WTC11 (cell line): ENCODE results near the gene LDLRAD2. TPM values are rescaled to one million over a fixed set of nuclear protein-coding genes. Genes with fewer than 3 reads are reported as not detected.
A peak's percentile ranks its signal among the peaks of the same experiment; 100 is the strongest.

Source experiments
- ELF4 ChIP-seq: sonication (generic); formaldehyde crosslinking; IDR thresholded peaks from 2 replicates; pipeline ENCODE4 v1.8.1; 2022; ENCODE audit warnings: low read depth, mild to moderate bottlenecking, moderate library complexity, missing genetic modification reagents
- JAZF1 ChIP-seq: fragments of 250-450 bp; sonication (Bioruptor Pico); IDR thresholded peaks from 2 replicates; pipeline ENCODE4 v1.9.0; 2021; ENCODE audit warnings: moderate library complexity, mild to moderate bottlenecking, inconsistent platforms
- MYBL2 ChIP-seq: sonication (generic); formaldehyde crosslinking; IDR thresholded peaks from 2 replicates; pipeline ENCODE4 v1.8.1; 2023; ENCODE audit warnings: mild to moderate bottlenecking, moderate library complexity, missing genetic modification reagents
- NFE2L1 ChIP-seq: sonication (generic); formaldehyde crosslinking; IDR thresholded peaks from 2 replicates; pipeline ENCODE4 v1.8.1; 2023; ENCODE audit warnings: missing genetic modification reagents
- NR2C2 ChIP-seq: sonication (generic); formaldehyde crosslinking; IDR thresholded peaks from 2 replicates; pipeline ENCODE4 v1.8.0; 2022; ENCODE audit warnings: mild to moderate bottlenecking, missing genetic modification reagents
- SOX15 ChIP-seq: fragments of 250-450 bp; sonication (Bioruptor Pico); IDR thresholded peaks from 2 replicates; pipeline ENCODE4 v1.9.0; 2021; ENCODE audit warnings: mild to moderate bottlenecking
- SP1 ChIP-seq: sonication (generic); formaldehyde crosslinking; conservative IDR thresholded peaks from 2 replicates; pipeline ENCODE4 v1.8.1; 2022; ENCODE audit warnings: missing genetic modification reagents
- TEAD4 ChIP-seq: sonication (generic); formaldehyde crosslinking; IDR thresholded peaks from 2 replicates; pipeline ENCODE4 v1.8.0; 2022; ENCODE audit warnings: mild to moderate bottlenecking, missing genetic modification reagents
- ZBTB21 ChIP-seq: sonication (generic); formaldehyde crosslinking; IDR thresholded peaks from 2 replicates; pipeline ENCODE4 v1.8.1; 2023; ENCODE audit warnings: mild to moderate bottlenecking, missing genetic modification reagents, borderline replicate concordance
- ZBTB43 ChIP-seq: sonication (generic); formaldehyde crosslinking; IDR thresholded peaks from 2 replicates; pipeline ENCODE4 v1.8.1; 2023; ENCODE audit warnings: mild to moderate bottlenecking, missing genetic modification reagents
- ZNF138 ChIP-seq: sonication (generic); formaldehyde crosslinking; conservative IDR thresholded peaks from 2 replicates; pipeline ENCODE4 v1.8.1; 2022; ENCODE audit warnings: mild to moderate bottlenecking, moderate library complexity, missing genetic modification reagents
- ZNF317 ChIP-seq: sonication (generic); formaldehyde crosslinking; IDR thresholded peaks from 2 replicates; pipeline ENCODE4 v1.8.1; 2023; ENCODE audit warnings: low read depth, mild to moderate bottlenecking, moderate library complexity, missing genetic modification reagents, borderline replicate concordance
- ZNF416 ChIP-seq: fragments of 250-450 bp; sonication (Bioruptor Pico); IDR thresholded peaks from 2 replicates; pipeline ENCODE4 v1.9.0; 2021; ENCODE audit warnings: mild to moderate bottlenecking, inconsistent platforms
- ZNF512 ChIP-seq: sonication (generic); formaldehyde crosslinking; IDR thresholded peaks from 2 replicates; pipeline ENCODE4 v1.8.1; 2022; ENCODE audit warnings: missing genetic modification reagents, borderline replicate concordance
- total RNA-seq: library from RNA; stranded (reverse); gene quantifications from 3 replicates; pipeline ENCODE4 v1.2.3, GENCODE V29; 2021
- TF ChIP-seq, protein P1 (sequence below): sonication (generic); formaldehyde crosslinking; IDR thresholded peaks from 2 replicates; pipeline ENCODE4 v1.8.1; 2023; ENCODE audit warnings: mild to moderate bottlenecking, missing genetic modification reagents, borderline replicate concordance
- TF ChIP-seq, protein P2 (sequence below): sonication (generic); formaldehyde crosslinking; IDR thresholded peaks from 2 replicates; pipeline ENCODE4 v1.8.1; 2022; ENCODE audit warnings: low read depth, missing genetic modification reagents, borderline replicate concordance
- TF ChIP-seq, protein P3 (sequence below): sonication (generic); formaldehyde crosslinking; IDR thresholded peaks from 2 replicates; pipeline ENCODE4 v1.8.0; 2022; ENCODE audit warnings: missing genetic modification reagents
- TF ChIP-seq, protein P4 (sequence below): sonication (generic); formaldehyde crosslinking; IDR thresholded peaks from 2 replicates; pipeline ENCODE4 v1.8.1; 2023; ENCODE audit warnings: mild to moderate bottlenecking, moderate library complexity, missing genetic modification reagents
- TF ChIP-seq, protein P5 (sequence below): sonication (generic); formaldehyde crosslinking; IDR thresholded peaks from 2 replicates; pipeline ENCODE4 v1.8.0; 2023; ENCODE audit warnings: missing genetic modification reagents
- TF ChIP-seq, protein P6 (sequence below): fragments of 250-450 bp; sonication (Bioruptor Pico); IDR thresholded peaks from 2 replicates; pipeline ENCODE4 v2.1.2; 2022; ENCODE audit warnings: mild to moderate bottlenecking, moderate library complexity
- TF ChIP-seq, protein P7 (sequence below): sonication (generic); formaldehyde crosslinking; IDR thresholded peaks from 2 replicates; pipeline ENCODE4 v1.8.1; 2023; ENCODE audit warnings: mild to moderate bottlenecking, missing genetic modification reagents, moderate library complexity

LDLRAD2 gene
- total RNA-seq, 1 experiment from 2014 or later: 0.63 TPM

DNA sequence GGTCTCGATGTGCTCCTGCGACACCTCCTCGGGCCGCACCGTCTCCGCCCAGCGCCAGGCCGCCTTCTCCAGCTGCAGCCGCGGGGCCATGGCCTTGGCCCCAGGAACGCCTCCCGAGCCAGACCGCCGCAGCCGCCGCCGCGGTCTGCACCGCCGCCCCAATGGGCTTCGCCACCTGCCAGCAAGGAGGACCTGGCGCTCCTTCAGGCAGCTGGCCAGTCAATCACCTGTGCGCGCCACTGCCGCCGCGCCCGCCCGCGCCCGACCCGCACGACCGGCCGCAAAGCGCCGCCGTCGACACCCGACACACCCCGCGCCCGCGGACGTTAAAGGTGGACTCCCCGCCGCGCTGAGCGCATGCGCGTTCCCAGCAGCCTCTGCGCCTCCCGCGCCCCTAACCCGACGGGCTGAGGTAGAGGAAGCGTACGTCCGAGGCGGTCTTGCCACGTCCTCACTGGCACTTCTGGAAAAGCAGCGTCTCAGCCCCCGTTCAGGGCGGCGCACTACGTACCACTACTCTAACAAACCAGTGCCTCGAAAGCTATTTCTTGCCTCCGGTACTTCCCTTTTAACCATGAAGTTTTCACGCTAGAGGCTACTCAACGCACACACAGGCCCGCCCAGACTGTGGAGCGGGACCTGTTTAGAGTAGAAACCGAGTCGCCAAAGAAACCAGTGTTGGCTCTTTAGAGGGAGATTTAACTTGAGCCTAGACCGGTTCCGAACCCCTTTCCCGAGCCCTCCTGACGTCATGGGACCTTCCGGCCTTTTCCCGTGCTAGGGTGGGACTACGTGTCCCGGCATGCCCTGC, 29.0 kb upstream of the LDLRAD2 start, which contains the start of gene USP48 (continued):
- TF ChIP-seq, protein P1, sequence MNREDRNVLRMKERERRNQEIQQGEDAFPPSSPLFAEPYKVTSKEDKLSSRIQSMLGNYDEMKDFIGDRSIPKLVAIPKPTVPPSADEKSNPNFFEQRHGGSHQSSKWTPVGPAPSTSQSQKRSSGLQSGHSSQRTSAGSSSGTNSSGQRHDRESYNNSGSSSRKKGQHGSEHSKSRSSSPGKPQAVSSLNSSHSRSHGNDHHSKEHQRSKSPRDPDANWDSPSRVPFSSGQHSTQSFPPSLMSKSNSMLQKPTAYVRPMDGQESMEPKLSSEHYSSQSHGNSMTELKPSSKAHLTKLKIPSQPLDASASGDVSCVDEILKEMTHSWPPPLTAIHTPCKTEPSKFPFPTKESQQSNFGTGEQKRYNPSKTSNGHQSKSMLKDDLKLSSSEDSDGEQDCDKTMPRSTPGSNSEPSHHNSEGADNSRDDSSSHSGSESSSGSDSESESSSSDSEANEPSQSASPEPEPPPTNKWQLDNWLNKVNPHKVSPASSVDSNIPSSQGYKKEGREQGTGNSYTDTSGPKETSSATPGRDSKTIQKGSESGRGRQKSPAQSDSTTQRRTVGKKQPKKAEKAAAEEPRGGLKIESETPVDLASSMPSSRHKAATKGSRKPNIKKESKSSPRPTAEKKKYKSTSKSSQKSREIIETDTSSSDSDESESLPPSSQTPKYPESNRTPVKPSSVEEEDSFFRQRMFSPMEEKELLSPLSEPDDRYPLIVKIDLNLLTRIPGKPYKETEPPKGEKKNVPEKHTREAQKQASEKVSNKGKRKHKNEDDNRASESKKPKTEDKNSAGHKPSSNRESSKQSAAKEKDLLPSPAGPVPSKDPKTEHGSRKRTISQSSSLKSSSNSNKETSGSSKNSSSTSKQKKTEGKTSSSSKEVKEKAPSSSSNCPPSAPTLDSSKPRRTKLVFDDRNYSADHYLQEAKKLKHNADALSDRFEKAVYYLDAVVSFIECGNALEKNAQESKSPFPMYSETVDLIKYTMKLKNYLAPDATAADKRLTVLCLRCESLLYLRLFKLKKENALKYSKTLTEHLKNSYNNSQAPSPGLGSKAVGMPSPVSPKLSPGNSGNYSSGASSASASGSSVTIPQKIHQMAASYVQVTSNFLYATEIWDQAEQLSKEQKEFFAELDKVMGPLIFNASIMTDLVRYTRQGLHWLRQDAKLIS: no peak
- TF ChIP-seq, protein P2, sequence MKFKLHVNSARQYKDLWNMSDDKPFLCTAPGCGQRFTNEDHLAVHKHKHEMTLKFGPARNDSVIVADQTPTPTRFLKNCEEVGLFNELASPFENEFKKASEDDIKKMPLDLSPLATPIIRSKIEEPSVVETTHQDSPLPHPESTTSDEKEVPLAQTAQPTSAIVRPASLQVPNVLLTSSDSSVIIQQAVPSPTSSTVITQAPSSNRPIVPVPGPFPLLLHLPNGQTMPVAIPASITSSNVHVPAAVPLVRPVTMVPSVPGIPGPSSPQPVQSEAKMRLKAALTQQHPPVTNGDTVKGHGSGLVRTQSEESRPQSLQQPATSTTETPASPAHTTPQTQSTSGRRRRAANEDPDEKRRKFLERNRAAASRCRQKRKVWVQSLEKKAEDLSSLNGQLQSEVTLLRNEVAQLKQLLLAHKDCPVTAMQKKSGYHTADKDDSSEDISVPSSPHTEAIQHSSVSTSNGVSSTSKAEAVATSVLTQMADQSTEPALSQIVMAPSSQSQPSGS: no peak
- TF ChIP-seq NFE2L1 (CRISPR knock-in tag): peak; percentile 72
- TF ChIP-seq ZBTB43 (CRISPR knock-in tag): peak; percentile 66; the same call in 1 of the 2 replicates
- no peak for TF ChIP-seq NR2C2
- no peak for TF ChIP-seq SOX15 (CRISPR knock-in tag)
- TF ChIP-seq, protein P3, sequence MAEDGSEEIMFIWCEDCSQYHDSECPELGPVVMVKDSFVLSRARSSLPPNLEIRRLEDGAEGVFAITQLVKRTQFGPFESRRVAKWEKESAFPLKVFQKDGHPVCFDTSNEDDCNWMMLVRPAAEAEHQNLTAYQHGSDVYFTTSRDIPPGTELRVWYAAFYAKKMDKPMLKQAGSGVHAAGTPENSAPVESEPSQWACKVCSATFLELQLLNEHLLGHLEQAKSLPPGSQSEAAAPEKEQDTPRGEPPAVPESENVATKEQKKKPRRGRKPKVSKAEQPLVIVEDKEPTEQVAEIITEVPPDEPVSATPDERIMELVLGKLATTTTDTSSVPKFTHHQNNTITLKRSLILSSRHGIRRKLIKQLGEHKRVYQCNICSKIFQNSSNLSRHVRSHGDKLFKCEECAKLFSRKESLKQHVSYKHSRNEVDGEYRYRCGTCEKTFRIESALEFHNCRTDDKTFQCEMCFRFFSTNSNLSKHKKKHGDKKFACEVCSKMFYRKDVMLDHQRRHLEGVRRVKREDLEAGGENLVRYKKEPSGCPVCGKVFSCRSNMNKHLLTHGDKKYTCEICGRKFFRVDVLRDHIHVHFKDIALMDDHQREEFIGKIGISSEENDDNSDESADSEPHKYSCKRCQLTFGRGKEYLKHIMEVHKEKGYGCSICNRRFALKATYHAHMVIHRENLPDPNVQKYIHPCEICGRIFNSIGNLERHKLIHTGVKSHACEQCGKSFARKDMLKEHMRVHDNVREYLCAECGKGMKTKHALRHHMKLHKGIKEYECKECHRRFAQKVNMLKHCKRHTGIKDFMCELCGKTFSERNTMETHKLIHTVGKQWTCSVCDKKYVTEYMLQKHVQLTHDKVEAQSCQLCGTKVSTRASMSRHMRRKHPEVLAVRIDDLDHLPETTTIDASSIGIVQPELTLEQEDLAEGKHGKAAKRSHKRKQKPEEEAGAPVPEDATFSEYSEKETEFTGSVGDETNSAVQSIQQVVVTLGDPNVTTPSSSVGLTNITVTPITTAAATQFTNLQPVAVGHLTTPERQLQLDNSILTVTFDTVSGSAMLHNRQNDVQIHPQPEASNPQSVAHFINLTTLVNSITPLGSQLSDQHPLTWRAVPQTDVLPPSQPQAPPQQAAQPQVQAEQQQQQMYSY: no peak
- TF ChIP-seq SP1 (CRISPR knock-in tag): peak; percentile 63
- TF ChIP-seq TEAD4 (CRISPR knock-in tag): no peak
- TF ChIP-seq ELF4: no peak
- TF ChIP-seq, protein P4, sequence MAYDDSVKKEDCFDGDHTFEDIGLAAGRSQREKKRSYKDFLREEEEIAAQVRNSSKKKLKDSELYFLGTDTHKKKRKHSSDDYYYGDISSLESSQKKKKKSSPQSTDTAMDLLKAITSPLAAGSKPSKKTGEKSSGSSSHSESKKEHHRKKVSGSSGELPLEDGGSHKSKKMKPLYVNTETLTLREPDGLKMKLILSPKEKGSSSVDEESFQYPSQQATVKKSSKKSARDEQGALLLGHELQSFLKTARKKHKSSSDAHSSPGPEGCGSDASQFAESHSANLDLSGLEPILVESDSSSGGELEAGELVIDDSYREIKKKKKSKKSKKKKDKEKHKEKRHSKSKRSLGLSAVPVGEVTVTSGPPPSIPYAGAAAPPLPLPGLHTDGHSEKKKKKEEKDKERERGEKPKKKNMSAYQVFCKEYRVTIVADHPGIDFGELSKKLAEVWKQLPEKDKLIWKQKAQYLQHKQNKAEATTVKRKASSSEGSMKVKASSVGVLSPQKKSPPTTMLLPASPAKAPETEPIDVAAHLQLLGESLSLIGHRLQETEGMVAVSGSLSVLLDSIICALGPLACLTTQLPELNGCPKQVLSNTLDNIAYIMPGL (CRISPR knock-in tag): peak; percentile 92
- TF ChIP-seq, protein P5, sequence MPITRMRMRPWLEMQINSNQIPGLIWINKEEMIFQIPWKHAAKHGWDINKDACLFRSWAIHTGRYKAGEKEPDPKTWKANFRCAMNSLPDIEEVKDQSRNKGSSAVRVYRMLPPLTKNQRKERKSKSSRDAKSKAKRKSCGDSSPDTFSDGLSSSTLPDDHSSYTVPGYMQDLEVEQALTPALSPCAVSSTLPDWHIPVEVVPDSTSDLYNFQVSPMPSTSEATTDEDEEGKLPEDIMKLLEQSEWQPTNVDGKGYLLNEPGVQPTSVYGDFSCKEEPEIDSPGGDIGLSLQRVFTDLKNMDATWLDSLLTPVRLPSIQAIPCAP (CRISPR knock-in tag): peak; percentile 78; the same call in 1 of the 2 replicates
- no peak for TF ChIP-seq ZNF512 (CRISPR knock-in tag)
- TF ChIP-seq, protein P6, sequence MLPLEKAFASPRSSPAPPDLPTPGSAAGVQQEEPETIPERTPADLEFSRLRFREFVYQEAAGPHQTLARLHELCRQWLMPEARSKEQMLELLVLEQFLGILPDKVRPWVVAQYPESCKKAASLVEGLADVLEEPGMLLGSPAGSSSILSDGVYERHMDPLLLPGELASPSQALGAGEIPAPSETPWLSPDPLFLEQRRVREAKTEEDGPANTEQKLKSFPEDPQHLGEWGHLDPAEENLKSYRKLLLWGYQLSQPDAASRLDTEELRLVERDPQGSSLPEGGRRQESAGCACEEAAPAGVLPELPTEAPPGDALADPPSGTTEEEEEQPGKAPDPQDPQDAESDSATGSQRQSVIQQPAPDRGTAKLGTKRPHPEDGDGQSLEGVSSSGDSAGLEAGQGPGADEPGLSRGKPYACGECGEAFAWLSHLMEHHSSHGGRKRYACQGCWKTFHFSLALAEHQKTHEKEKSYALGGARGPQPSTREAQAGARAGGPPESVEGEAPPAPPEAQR (CRISPR knock-in tag): no peak
- TF ChIP-seq MYBL2: peak; percentile 74; the same call in 1 of the 2 replicates
- TF ChIP-seq ZBTB21: no peak
- no peak for TF ChIP-seq ZNF416
- no peak for TF ChIP-seq JAZF1 (CRISPR knock-in tag)
- no peak for TF ChIP-seq ZNF317 (CRISPR knock-in tag)
- TF ChIP-seq ZNF138 (CRISPR knock-in tag): no peak
- TF ChIP-seq, protein P7, sequence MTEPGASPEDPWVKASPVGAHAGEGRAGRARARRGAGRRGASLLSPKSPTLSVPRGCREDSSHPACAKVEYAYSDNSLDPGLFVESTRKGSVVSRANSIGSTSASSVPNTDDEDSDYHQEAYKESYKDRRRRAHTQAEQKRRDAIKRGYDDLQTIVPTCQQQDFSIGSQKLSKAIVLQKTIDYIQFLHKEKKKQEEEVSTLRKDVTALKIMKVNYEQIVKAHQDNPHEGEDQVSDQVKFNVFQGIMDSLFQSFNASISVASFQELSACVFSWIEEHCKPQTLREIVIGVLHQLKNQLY (CRISPR knock-in tag): peak; percentile 83; the same call in 1 of the 2 replicates
